NCI-H1105 treated with DMSO at 0.1 percent for 48 hours (cell line): Measurements from ENCODE around the gene NUP98.

ENCODE experiments used
- DNase-seq: peaks from one replicate; lab custom pipeline; 2025; lab: John Stamatoyannopoulos, UW

Gene NUP98

GRCh38 chr11:3641191-3641590 is 156.2 kb downstream of the NUP98 start:
- no peak for DNase-seq

GRCh38 chr11:3639841-3640240 is 157.5 kb downstream of the NUP98 start:
- no peak for DNase-seq

- DNase-seq: no peak
Measured at GRCh38 chr11:3638513-3638912, 158.8 kb downstream of the NUP98 start.

GRCh38 chr11:3637201-3637600 is 160.2 kb downstream of the NUP98 start:
- no peak for DNase-seq

- DNase-seq: no peak
Measured at GRCh38 chr11:3635641-3636375, 161.5 kb downstream of the NUP98 start.

GRCh38 chr11:3632070-3632660 is 165.2 kb downstream of the NUP98 start:
- DNase-seq: no peak

GRCh38 chr11:3631331-3631730 is 166.0 kb downstream of the NUP98 start:
- no peak for DNase-seq

- no peak for DNase-seq
Measured at GRCh38 chr11:3627291-3627690, 170.1 kb downstream of the NUP98 start.

GRCh38 chr11:3626250-3626960 is 170.9 kb downstream of the NUP98 start:
- no peak for DNase-seq
